GM19324 (cell line): ENCODE measurements around the gene PRELP.

ENCODE experiments used
- ATAC-seq: cut with Tn5 transposase; IDR thresholded peaks from one replicate; pipeline ENCODE4 v1.9.1; 2021; ENCODE audit warnings: mild to moderate bottlenecking, moderate library complexity; ENCODE audit not compliant: unreplicated experiment, low FRiP score

Gene PRELP

GRCh38 chr1:203521074-203521794 is 45.6 kb downstream of the PRELP start:
- no peak for ATAC-seq

- no peak for ATAC-seq
Observed at GRCh38 chr1:203521812-203522211, 46.2 kb downstream of the PRELP start.

DNA sequence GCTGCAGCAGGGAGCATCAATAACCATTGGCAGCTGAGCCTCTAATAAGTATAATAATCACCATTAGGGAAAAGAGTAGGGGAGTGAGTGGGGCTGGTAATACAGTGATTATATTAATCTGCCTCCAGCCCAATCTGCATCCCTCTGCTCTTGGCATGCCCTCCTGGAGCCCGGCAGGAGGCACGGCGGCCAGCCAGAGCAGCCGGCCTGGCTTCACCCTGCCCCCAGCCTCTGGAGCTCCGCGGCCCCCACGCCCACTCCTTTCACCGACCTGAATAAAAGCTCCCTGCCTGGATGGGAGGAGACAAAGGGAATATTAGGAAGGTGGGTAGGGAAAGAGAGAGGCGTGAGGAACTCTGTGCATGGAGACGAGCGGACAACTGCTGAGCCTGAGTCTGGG is 46.6 kb downstream of the PRELP start:
- no peak for ATAC-seq

DNA sequence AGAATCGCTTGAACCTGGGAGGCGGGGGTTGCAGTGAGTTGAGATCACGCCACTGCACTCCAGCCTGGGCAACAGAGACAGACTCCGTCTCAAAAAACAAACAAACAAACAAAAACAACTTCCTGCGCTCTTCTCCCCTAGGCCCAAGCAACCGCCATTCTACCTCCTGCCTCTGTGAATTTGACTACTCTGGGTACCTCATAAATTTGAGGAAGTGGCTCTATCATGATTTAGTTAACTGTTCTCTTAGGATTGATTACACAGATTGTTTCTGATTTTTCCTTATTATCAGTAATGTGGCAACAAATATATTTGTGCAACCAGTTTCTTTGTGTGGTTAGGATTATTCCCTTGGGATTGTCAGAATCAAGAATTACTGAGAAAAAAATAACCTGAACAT is 48.1 kb downstream of the PRELP start:
- no peak for ATAC-seq

- ATAC-seq = no peak
Observed at GRCh38 chr1:203524152-203524551, 48.5 kb downstream of the PRELP start.

- no peak for ATAC-seq
Observed at GRCh38 chr1:203524824-203525223, 49.2 kb downstream of the PRELP start.

GRCh38 chr1:203525685-203526084 is 50.1 kb downstream of the PRELP start:
- ATAC-seq = no peak

DNA sequence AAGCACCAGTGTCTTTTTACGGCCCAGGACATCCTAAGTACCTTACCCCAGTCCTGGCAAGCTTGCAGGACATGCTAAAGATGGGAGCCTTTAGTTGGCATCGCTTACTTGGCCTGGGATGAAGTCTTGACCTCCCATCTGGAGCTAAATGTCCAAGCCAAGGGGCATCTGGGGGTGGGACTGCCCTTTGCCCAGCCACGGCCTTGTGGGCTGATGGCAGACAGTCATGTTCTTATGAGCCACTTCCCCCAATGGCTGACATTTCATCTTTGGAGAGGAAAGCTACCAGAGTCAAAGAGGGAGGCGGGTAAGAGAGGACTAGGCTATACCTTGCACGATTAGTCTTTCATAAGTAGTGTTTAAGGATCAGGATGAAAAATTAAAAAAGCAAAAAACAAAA is 50.5 kb downstream of the PRELP start:
- ATAC-seq = no peak

- no peak for ATAC-seq
Observed at GRCh38 chr1:203526572-203526971, 51.0 kb downstream of the PRELP start.

GRCh38 chr1:203527013-203527412 is 51.4 kb downstream of the PRELP start:
- ATAC-seq = no peak

DNA sequence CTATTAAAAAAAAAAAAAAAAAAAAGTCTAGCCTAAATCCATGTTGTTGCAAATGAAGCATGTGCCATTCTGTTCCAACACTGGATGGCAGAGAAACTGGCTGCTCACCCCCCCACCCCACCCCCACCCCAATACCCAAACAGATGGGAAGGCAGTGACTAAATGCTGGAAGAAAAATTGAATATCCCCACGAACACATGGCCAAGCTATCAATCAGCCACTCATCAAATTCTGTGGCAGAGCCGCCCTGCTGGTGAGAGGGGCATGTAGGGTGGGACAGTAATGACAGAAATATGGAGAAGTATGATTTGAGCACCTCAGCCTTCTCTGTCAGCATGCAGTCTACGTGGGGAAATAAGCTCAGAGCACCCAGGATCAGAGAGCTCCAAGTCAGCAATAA is 52.5 kb downstream of the PRELP start:
- no peak for ATAC-seq

GRCh38 chr1:203528976-203529835 is 53.6 kb downstream of the PRELP start:
- ATAC-seq = no peak

- ATAC-seq = no peak
Observed at GRCh38 chr1:203531063-203531462, 55.5 kb downstream of the PRELP start.

DNA sequence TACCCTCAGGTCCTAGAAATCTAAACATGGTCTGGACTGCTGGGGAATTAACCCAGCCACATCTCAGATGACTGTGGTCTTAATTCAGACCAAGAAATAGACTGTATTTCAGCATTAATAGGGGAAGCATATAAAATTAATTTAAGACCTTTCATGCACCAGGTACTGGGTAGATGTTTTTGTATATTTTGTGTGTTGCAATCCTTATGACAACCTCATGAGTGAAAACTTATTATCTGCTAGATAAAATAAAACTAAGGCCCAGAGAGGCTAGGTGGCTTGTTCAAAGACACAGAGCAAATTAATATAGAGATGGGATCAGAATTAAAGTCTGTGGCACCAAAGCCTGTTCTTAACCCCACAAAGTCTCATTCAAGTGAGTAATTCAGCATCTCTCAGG is 58.4 kb downstream of the PRELP start:
- ATAC-seq = no peak

DNA sequence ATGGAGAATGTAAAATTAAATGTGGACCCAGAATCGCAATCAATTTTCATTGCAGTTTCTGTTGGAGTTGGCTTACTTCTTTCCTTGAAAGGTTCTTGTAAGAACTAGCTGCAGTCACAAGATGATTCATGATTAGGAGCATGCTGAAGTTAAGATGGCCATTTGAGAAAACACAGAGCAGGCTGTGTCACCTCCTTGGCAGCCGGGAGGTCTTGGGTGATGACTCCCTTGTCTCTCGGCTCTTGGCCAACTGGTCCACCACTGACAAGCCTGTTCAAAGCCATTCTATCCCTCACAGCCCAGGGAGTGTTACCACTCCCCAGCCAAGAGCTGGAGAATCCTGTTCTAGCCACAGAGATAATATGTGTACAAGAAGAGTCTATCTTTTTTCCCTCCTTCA is 58.9 kb downstream of the PRELP start:
- no peak for ATAC-seq

DNA sequence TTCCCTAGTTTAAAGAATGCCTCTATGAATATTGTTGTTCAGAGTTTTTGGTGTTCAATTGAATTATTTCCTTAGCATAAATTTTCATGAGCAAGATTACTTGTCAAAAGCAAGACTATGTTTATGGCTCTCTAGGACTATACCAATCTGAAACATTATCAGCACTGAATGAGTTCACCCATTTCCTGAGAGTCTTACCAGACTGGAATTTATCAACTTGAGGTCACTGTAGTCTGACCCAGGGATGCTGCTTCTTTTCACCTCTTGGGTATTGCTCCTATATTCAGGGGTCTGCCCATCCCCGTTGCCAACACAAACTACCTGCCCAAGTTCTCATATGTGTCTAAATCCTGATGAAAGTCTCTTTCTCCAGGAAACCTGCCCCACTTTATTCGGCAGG is 61.0 kb downstream of the PRELP start:
- ATAC-seq = no peak

- ATAC-seq = no peak
Observed at GRCh38 chr1:203536980-203537455, 61.4 kb downstream of the PRELP start.

- ATAC-seq = no peak
Observed at GRCh38 chr1:203537806-203538464, 62.3 kb downstream of the PRELP start.

DNA sequence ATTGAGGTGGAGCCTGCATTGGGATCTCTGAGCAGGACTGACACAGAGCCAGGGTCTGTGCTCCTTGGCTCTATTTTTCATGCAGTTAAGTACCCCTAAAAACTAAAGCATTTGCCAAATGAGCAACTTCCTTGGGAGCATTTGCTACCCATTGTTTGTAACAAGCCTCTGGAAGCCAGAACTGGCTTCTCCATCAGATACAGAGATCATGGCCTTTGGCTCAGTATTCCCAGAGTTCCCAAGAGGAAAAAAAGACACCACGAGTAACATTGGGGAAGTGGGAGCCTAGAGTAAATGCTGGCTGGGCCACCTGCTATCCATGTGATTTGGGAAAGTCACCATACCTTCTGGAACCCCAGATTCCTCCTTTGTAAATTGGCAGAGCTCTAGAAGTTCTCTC is 63.1 kb downstream of the PRELP start:
- no peak for ATAC-seq

DNA sequence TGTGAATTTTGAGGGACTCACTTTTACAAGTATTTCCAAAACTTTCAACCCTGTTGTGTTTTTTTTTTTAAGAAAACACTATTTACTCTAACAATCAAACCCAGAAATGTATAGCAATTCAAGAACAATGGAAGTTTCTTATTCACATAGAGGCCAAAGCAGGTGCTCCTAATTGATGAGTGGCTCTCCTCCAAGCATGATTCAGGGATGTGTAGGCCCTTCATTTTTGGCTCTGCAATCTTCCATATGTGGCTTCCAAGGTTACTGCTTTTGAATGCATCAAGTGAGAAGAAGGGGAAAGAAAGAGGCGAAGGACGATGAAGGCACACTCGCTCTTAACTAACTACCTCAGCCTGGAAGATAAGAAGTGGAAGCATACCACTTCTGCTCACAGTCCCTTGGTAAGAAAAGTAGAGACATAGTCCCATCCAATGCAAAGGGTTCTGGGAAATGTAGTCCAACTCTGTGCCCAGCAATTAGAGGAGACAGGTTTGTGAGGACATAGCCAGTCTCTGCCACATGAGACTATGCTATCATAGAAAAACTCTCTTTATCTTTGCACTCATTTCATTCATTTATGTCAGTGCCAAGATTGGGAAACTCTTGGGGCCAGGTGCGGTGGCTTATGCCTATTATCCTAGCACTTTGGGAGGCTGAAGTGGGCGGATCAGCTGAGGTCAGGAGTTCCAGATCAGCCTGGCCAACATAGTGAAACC is 64.4 kb downstream of the PRELP start:
- ATAC-seq = no peak
